K562 (cell line): ENCODE results near the gene SRPRA. TPM values are rescaled to one million over a fixed set of nuclear protein-coding genes. Genes with fewer than 3 reads are reported as not detected.

Experiments used
- CBFA2T3 ChIP-seq: fragments of 450-650 bp; IDR thresholded peaks from 2 replicates; pipeline ENCODE4 v1.6.1; 2017
- CCNT2 ChIP-seq: IDR thresholded peaks from 2 replicates; pipeline ENCODE4 v1.6.1; 2011; ENCODE audit warnings: borderline replicate concordance, low read depth, mild to moderate bottlenecking, moderate library complexity, mixed read lengths, low read length; ENCODE audit not compliant: insufficient read length; ENCODE audit errors: extremely low read depth
- HNRNPLL ChIP-seq: fragments of 200-400 bp; formaldehyde crosslinking; IDR thresholded peaks from 2 replicates; pipeline ENCODE4 v1.6.1; 2017; ENCODE audit warnings: low read length, low read depth, mild to moderate bottlenecking; ENCODE audit not compliant: poor library complexity, severe bottlenecking
- MAZ ChIP-seq, 2 experiments: fragments of 450-650 bp in 1 of 2; sonication (generic) in 1 of 2; formaldehyde crosslinking; IDR thresholded peaks in 1 of 2; conservative IDR thresholded peaks in 1 of 2; 2 replicates each; pipeline versions ENCODE4 v1.4.0 to v1.5.0; 2020; ENCODE audit warnings: mild to moderate bottlenecking in 1 of 2, missing genetic modification reagents in 1 of 2
- OTX1 ChIP-seq: fragments of 450-650 bp; formaldehyde crosslinking; IDR thresholded peaks from 2 replicates; pipeline ENCODE4 v1.4.0; 2022; ENCODE audit warnings: mild to moderate bottlenecking
- PHF8 ChIP-seq: fragments of 200-600 bp; sonication (generic); IDR thresholded peaks from 2 replicates; pipeline ENCODE4 v1.6.1; 2012; ENCODE audit warnings: mixed run types, mild to moderate bottlenecking, inconsistent platforms, low read length, moderate library complexity, borderline replicate concordance
- SIRT6 ChIP-seq: IDR thresholded peaks from one replicate; pipeline ENCODE4 v1.6.1; 2012; ENCODE audit warnings: low read depth, mild to moderate bottlenecking, control low read depth, inconsistent platforms, low read length, moderate library complexity
- polyA plus RNA-seq, 8 experiments: library from polyadenylated mRNA; depleted of rRNA in 4 of 8; stranded (reverse) in 5 of 8; unstranded in 3 of 8; fragments of >200 nt; fragmentation: Nextera tagmentation in 2 of 8; fragmentation: Illumina TruSeq in 1 of 8; extraction: Ambion mirVana in 2 of 8; extraction: Trizol in 1 of 8; gene quantifications; 2 replicates each; pipeline versions ENCODE4 v1.2.1 to v1.2.3, GENCODE V29; 2011 to 2014; ENCODE audit warnings: inconsistent platforms in 1 of 8, missing spikeins in 1 of 8
- total RNA-seq, 7 experiments: library from RNA; depleted of rRNA in 6 of 7; stranded (reverse); fragments of >200 nt in 6 of 7; fragmentation: Illumina TruSeq in 2 of 7; extraction: Trizol in 2 of 7; gene quantifications; 2 replicates each; pipeline versions ENCODE4 v1.2.1 to v1.2.3, GENCODE V29; 2011 to 2021; ENCODE audit warnings: low replicate concordance in 1 of 7
- TF ChIP-seq, protein P1 (sequence below), 2 experiments: fragments of 450-650 bp; IDR thresholded peaks; 2 replicates each; pipeline ENCODE4 v1.6.1; 2016; ENCODE audit warnings: mild to moderate bottlenecking in 2 of 2, borderline replicate concordance in 1 of 2, low read depth in 1 of 2, moderate library complexity in 1 of 2
- TF ChIP-seq, protein P2 (sequence below), 2 experiments: IDR thresholded peaks; 2 replicates each; pipeline ENCODE4 v1.6.1; 2011; ENCODE audit warnings: borderline replicate concordance in 1 of 2, control low read depth in 1 of 2, low read depth in 1 of 2, low read length in 1 of 2, mild to moderate bottlenecking in 1 of 2, mixed read lengths in 1 of 2, moderate library complexity in 1 of 2; ENCODE audit not compliant: insufficient read depth in 1 of 2, insufficient read length in 1 of 2, poor library complexity in 1 of 2, severe bottlenecking in 1 of 2; ENCODE audit errors: extremely low read depth in 1 of 2
- TF ChIP-seq, protein P3 (sequence below): sonication (generic); formaldehyde crosslinking; IDR thresholded peaks from 2 replicates; pipeline ENCODE4 v1.8.1; 2023; ENCODE audit warnings: mild to moderate bottlenecking, missing genetic modification reagents
- TF ChIP-seq, protein P4 (sequence below): fragments of 250-450 bp; sonication (Bioruptor Pico); IDR thresholded peaks from 2 replicates; pipeline ENCODE4 v1.8.0; 2022; ENCODE audit warnings: moderate library complexity, mild to moderate bottlenecking, inconsistent platforms

SRPRA gene
- total and polyA plus RNA-seq, 9 of the 15 experiments (the other 6 are each of a cell fraction or from before 2014, with no cell fraction given): 33.5 to 124 (median 80.0) TPM

DNA sequence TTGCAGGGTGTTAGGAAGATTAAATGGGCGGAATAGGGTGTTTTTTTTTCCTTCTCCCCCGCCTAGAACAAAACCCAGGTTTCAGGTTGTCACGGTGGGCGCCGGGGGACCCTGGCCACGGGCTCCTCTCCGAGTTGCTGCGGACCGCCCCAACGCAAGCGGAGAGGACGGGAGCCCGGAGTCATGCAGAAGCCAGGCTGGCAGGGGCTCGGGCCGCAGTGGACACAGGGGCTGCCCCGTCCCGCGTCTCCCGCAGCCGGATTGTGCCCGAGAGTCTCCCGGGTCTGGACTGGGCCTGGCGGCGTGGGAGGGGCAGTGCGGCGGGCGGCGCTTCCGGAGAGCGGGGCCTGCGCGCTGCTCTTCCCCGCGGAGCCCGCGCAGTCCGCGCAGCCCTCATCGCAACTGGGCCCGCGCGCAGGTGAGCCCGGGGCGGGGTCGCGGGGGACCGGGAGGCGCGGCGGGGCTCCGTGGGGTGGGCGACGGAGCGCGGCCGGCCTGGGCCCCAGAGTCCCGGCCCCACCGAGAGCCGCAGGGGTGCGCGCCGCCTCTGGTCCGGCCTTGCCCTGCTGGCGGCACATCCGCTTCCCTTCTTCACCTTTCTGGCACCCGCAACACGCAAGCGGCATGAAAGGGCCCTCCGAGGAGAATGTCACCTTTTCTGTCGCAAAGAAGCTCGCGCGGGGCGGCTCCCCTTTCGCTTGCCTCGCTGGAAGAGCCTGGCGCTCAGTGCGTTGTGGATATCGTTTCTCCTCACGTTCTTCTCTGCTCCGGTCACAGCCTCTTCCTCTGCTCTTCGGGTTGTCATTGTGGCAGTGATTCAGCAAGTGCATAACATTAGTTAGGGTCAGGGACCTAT, 14.3 kb upstream of the SRPRA start, which contains the start of gene TIRAP (continued):
- TF ChIP-seq, protein P1, sequence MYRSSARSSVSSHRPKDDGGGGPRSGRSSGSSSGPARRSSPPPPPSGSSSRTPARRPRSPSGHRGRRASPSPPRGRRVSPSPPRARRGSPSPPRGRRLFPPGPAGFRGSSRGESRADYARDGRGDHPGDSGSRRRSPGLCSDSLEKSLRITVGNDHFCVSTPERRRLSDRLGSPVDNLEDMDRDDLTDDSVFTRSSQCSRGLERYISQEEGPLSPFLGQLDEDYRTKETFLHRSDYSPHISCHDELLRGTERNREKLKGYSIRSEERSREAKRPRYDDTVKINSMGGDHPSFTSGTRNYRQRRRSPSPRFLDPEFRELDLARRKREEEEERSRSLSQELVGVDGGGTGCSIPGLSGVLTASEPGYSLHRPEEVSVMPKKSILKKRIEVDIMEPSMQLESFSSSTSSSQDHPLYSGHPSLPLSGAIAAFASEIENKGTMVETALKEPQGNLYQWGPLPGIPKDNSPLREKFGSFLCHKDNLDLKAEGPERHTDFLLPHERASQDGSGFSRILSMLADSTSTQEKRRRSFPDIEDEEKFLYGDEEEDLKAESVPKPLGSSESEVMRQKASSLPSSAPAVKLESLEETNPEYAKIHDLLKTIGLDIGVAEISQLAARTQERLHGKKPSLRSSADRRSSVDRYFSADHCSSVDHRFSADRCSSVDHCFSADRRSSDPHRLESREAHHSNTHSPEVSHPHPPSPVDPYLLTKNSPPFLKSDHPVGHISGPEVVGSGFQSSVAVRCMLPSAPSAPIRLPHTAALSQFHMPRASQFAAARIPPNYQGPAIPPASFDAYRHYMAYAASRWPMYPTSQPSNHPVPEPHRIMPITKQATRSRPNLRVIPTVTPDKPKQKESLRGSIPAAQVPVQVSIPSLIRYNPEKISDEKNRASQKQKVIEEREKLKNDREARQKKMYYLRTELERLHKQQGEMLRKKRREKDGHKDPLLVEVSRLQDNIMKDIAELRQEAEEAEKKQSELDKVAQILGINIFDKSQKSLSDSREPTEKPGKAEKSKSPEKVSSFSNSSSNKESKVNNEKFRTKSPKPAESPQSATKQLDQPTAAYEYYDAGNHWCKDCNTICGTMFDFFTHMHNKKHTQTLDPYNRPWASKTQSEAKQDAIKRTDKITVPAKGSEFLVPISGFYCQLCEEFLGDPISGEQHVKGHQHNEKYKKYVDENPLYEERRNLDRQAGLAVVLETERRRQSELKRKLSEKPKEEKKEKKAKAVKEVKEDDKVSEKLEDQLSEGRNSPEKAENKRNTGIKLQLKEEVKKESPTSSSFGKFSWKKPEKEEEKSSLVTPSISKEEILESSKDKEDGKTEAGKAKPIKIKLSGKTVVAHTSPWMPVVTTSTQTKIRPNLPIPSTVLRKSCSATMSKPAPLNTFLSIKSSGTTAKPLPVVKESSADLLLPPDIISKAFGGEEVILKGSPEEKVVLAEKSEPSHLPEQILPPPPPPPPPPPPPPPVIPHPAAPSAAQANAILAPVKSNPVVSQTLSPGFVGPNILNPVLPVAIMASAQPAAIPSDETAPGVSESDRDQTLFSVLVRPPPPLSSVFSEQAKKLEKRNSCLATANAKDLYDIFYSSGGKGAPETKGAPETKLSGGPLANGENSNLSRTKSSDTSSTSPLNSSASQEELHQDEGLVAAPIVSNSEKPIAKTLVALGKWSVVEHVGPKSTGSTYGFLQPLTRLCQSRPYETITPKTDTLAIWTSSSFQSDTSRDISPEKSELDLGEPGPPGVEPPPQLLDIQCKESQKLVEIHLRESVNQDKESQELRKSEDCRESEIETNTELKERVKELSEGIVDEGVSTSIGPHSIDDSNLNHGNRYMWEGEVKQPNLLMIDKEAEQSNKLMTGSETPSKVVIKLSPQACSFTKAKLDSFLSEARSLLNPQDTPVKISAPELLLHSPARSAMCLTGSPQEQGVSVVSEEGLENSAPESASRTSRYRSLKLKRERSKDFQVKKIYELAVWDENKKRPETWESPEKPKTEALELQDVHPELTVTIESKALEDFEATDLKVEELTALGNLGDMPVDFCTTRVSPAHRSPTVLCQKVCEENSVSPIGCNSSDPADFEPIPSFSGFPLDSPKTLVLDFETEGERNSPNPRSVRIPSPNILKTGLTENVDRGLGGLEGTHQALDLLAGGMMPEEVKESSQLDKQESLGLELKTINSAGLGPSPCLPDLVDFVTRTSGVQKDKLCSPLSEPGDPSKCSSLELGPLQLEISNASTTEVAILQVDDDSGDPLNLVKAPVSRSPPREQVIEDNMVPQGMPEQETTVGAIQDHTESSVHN (IDR thresholded peaks at IDR 0.05; ENCODE audit: borderline replicate concordance in 1 of 2, low read depth in 1 of 2): no peak
- TF ChIP-seq CCNT2 (peak; percentile 41), CBFA2T3 (no peak), MAZ (CRISPR knock-in tag; conservative IDR thresholded peaks at IDR 0.05 in 1 of 2, IDR thresholded peaks at IDR 0.05 in 1 of 2) (peak in 1 of 2 experiments; percentile 74; a peak in 2 of 4 replicates), OTX1 (0 out of 2 replicates have a peak, but pooled peaks have one; percentile 52), SIRT6 (no peak), HNRNPLL (peak; percentile 91), PHF8 (peak; percentile 51; the same call in 1 of the 2 replicates)
- TF ChIP-seq, protein P2, sequence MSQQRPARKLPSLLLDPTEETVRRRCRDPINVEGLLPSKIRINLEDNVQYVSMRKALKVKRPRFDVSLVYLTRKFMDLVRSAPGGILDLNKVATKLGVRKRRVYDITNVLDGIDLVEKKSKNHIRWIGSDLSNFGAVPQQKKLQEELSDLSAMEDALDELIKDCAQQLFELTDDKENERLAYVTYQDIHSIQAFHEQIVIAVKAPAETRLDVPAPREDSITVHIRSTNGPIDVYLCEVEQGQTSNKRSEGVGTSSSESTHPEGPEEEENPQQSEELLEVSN (IDR thresholded peaks at IDR 0.05; ENCODE audit: borderline replicate concordance in 1 of 2, extremely low read depth in 1 of 2, insufficient read depth in 1 of 2, insufficient read length in 1 of 2, low read depth in 1 of 2, low read length in 1 of 2, poor library complexity in 1 of 2, severe bottlenecking in 1 of 2): peak in 1 of 2 experiments; percentile 50
- TF ChIP-seq, protein P3, sequence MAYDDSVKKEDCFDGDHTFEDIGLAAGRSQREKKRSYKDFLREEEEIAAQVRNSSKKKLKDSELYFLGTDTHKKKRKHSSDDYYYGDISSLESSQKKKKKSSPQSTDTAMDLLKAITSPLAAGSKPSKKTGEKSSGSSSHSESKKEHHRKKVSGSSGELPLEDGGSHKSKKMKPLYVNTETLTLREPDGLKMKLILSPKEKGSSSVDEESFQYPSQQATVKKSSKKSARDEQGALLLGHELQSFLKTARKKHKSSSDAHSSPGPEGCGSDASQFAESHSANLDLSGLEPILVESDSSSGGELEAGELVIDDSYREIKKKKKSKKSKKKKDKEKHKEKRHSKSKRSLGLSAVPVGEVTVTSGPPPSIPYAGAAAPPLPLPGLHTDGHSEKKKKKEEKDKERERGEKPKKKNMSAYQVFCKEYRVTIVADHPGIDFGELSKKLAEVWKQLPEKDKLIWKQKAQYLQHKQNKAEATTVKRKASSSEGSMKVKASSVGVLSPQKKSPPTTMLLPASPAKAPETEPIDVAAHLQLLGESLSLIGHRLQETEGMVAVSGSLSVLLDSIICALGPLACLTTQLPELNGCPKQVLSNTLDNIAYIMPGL (CRISPR knock-in tag): no peak
- TF ChIP-seq, protein P4, sequence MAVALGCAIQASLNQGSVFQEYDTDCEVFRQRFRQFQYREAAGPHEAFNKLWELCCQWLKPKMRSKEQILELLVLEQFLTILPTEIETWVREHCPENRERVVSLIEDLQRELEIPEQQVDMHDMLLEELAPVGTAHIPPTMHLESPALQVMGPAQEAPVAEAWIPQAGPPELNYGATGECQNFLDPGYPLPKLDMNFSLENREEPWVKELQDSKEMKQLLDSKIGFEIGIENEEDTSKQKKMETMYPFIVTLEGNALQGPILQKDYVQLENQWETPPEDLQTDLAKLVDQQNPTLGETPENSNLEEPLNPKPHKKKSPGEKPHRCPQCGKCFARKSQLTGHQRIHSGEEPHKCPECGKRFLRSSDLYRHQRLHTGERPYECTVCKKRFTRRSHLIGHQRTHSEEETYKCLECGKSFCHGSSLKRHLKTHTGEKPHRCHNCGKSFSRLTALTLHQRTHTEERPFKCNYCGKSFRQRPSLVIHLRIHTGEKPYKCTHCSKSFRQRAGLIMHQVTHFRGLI (CRISPR knock-in tag): no peak
